ENCODE results near the gene FBXL20.
"Not testable (repeated sequence)": the region's sequence is repeated elsewhere in the genome, so short reads cannot be mapped to it uniquely, and the experiment has no call there.

FBXL20 gene

GRCh38 chr17:39401412-39402243, at the start of gene FBXL20:
TSS of gene FBXL20 (minus strand) at chr17:39401626. CDS start at chr17:39401402, 224 bp downstream.
- DNase-seq = peak; percentile 61

- peak; percentile 97 for DNase-seq
Measured at GRCh38 chr17:39450847-39451581, 49.6 kb upstream of the FBXL20 start, which contains the start of gene MED1. TSS of gene MED1 (minus strand) at chr17:39451263. CDS start at chr17:39451062, 201 bp downstream.

- no peak for DNase-seq
Measured at GRCh38 chr17:39450051-39450450, 48.6 kb upstream of the FBXL20 start.

- no peak for DNase-seq
Measured at GRCh38 chr17:39447561-39447960, 46.1 kb upstream of the FBXL20 start.

GRCh38 chr17:39443326-39443725, 41.9 kb upstream of the FBXL20 start:
- DNase-seq = no peak

- DNase-seq = not testable (repeated sequence)
Measured at GRCh38 chr17:39439868-39440267, 38.4 kb upstream of the FBXL20 start.

GRCh38 chr17:39429600-39429999, 28.2 kb upstream of the FBXL20 start:
- DNase-seq = no peak

GRCh38 chr17:39416141-39416540, 14.7 kb upstream of the FBXL20 start:
- no peak for DNase-seq

- DNase-seq = no peak
Measured at GRCh38 chr17:39410279-39410678, 8.9 kb upstream of the FBXL20 start.

- DNase-seq = no peak
Measured at GRCh38 chr17:39408360-39408759, 6.9 kb upstream of the FBXL20 start.

- no peak for DNase-seq
Measured at GRCh38 chr17:39406951-39407350, 5.5 kb upstream of the FBXL20 start.

GRCh38 chr17:39405436-39405835, 4.0 kb upstream of the FBXL20 start:
- DNase-seq = no peak

- DNase-seq = no peak
Measured at GRCh38 chr17:39404542-39405378, 3.3 kb upstream of the FBXL20 start.

- DNase-seq = no peak
Measured at GRCh38 chr17:39402890-39403605, 1.6 kb upstream of the FBXL20 start.

- peak; percentile 93 for DNase-seq
Measured at GRCh38 chr17:39402244-39402889, 941 bp upstream of the FBXL20 start.

- DNase-seq = no peak
Measured at GRCh38 chr17:39400547-39401411, 647 bp downstream of the FBXL20 start.

GRCh38 chr17:39399791-39400190, 1.6 kb downstream of the FBXL20 start:
- no peak for DNase-seq

- DNase-seq = no peak
Measured at GRCh38 chr17:39393736-39394135, 7.7 kb downstream of the FBXL20 start.

GRCh38 chr17:39391448-39391847, 10.0 kb downstream of the FBXL20 start:
- no peak for DNase-seq

- DNase-seq = no peak
Measured at GRCh38 chr17:39385040-39385439, 16.4 kb downstream of the FBXL20 start.

- DNase-seq = no peak
Measured at GRCh38 chr17:39380144-39380543, 21.3 kb downstream of the FBXL20 start.
